HG02970 (cell line): ENCODE measurements around the gene IGF1R.
"Not testable (repeated sequence)": the region's sequence is repeated elsewhere in the genome, so short reads cannot be mapped to it uniquely, and the experiment has no call there.

Experiments used
- ATAC-seq: cut with Tn5 transposase; IDR thresholded peaks from one replicate; pipeline ENCODE4 v1.9.1; 2021; ENCODE audit warnings: mild to moderate bottlenecking, moderate library complexity, moderate number of reproducible peaks; ENCODE audit not compliant: unreplicated experiment, low FRiP score

IGF1R gene

GRCh38 chr15:98647774-98648653, at the start of gene IGF1R:
IGF1R (plus strand) TSS chr15:98648539; CDS start chr15:98649582, 1,043 bp downstream.
- ATAC-seq: peak; percentile 77

- peak; percentile 68 for ATAC-seq
Measured at GRCh38 chr15:98599909-98600691, 48.2 kb upstream of the IGF1R start.

- ATAC-seq: no peak
Measured at GRCh38 chr15:98604983-98605382, 43.4 kb upstream of the IGF1R start.

- ATAC-seq: no peak
Measured at GRCh38 chr15:98609144-98609852, 39.0 kb upstream of the IGF1R start.

- ATAC-seq: no peak
Measured at GRCh38 chr15:98610991-98611390, 37.3 kb upstream of the IGF1R start.

- no peak for ATAC-seq
Measured at GRCh38 chr15:98611808-98612207, 36.5 kb upstream of the IGF1R start.

- no peak for ATAC-seq
Measured at GRCh38 chr15:98612490-98613110, 35.7 kb upstream of the IGF1R start.

- no peak for ATAC-seq
Measured at GRCh38 chr15:98614681-98615080, 33.7 kb upstream of the IGF1R start.

- no peak for ATAC-seq
Measured at GRCh38 chr15:98616397-98616796, 31.9 kb upstream of the IGF1R start.

GRCh38 chr15:98617328-98617980, 30.9 kb upstream of the IGF1R start:
- no peak for ATAC-seq

- ATAC-seq: not testable (repeated sequence)
Measured at GRCh38 chr15:98618576-98618975, 29.8 kb upstream of the IGF1R start.

- ATAC-seq: no peak
Measured at GRCh38 chr15:98620020-98620419, 28.3 kb upstream of the IGF1R start.

GRCh38 chr15:98621021-98621420, 27.3 kb upstream of the IGF1R start:
- no peak for ATAC-seq

GRCh38 chr15:98625614-98626013, 22.7 kb upstream of the IGF1R start:
- no peak for ATAC-seq

GRCh38 chr15:98626153-98626552, 22.2 kb upstream of the IGF1R start:
- ATAC-seq: no peak

- ATAC-seq: no peak
Measured at GRCh38 chr15:98628216-98628615, 20.1 kb upstream of the IGF1R start.

- ATAC-seq: no peak
Measured at GRCh38 chr15:98635848-98636247, 12.5 kb upstream of the IGF1R start.

- no peak for ATAC-seq
Measured at GRCh38 chr15:98643115-98643514, 5.2 kb upstream of the IGF1R start.

- no peak for ATAC-seq
Measured at GRCh38 chr15:98646546-98647025, 1.8 kb upstream of the IGF1R start.
